Gastrocnemius medialis (tissue), 4 donors: ENCODE measurements around the gene MBD3. TPM values are rescaled to one million over a fixed set of nuclear protein-coding genes. Genes with fewer than 3 reads are reported as not detected.

Experiments
- ATAC-seq, 2 donors: fragments of 150-250 bp; one replicate each; pipeline ENCODE4 v1.9.1; 2016
- DNase-seq, 2 donors: peaks; one replicate each; pipeline ENCODE4 v3.0.0-alpha.2; 2019
- H3K27ac ChIP-seq, 4 donors: fragments of 200-600 bp; sonication (generic); 1 replicate in 1 of 4; 2 replicates in 3 of 4; pipeline ENCODE4 v1.5.1; 2016 to 2018; ENCODE audit warnings: mild to moderate bottlenecking in 2 of 4, moderate library complexity in 1 of 4
- H3K27me3 ChIP-seq, 3 donors: fragments of 200-600 bp; sonication (generic) in 2 of 3; 1 replicate in 1 of 3; 2 replicates in 2 of 3; pipeline versions ENCODE4 v1.5.1 to v1.6.0; 2016 to 2019; ENCODE audit warnings: mild to moderate bottlenecking in 1 of 3, moderate library complexity in 1 of 3
- H3K36me3 ChIP-seq, 2 donors: fragments of 200-600 bp; sonication (generic) in 1 of 2; one replicate each; pipeline ENCODE4 v1.5.1; 2017 to 2018
- H3K4me1 ChIP-seq, 2 donors: fragments of 200-600 bp; sonication (generic) in 1 of 2; one replicate each; pipeline ENCODE4 v1.5.1; 2016 to 2017; ENCODE audit warnings: mild to moderate bottlenecking in 2 of 2
- H3K4me3 ChIP-seq, 4 donors: fragments of 200-600 bp; sonication (generic) in 3 of 4; 1 replicate in 1 of 4; 2 replicates in 3 of 4; pipeline ENCODE4 v1.5.1; 2016 to 2019; ENCODE audit warnings: mild to moderate bottlenecking in 2 of 4
- H3K9me3 ChIP-seq, 3 donors: fragments of 200-600 bp; sonication (generic) in 2 of 3; 1 replicate in 1 of 3; 2 replicates in 2 of 3; pipeline ENCODE4 v1.5.1; 2016 to 2019
- CTCF ChIP-seq, 5 experiments: fragments of 450-650 bp in 3 of 5; fragments of 200-600 bp in 2 of 5; sonication (generic) in 2 of 5; IDR thresholded peaks in 4 of 5; conservative IDR thresholded peaks in 1 of 5; 1 replicate in 4 of 5; 2 replicates in 1 of 5; pipeline ENCODE4 v1.5.1; 2016 to 2019; ENCODE audit warnings: antibody characterized with exemption in 5 of 5, mild to moderate bottlenecking in 3 of 5, moderate library complexity in 3 of 5
- POLR2A ChIP-seq, 2 donors: fragments of 450-650 bp; IDR thresholded peaks; one replicate each; pipeline ENCODE4 v1.6.1; 2017; ENCODE audit warnings: antibody characterized with exemption in 2 of 2, mild to moderate bottlenecking in 2 of 2, moderate library complexity in 2 of 2
- in situ Hi-C, 4 donors: fragments of 200-750 bp; cut with MboI; loops; one replicate each; pipeline versions ENCODE4 v1.15.0 to v1.8.0; 2017; ENCODE audit warnings: low sequenced_read_pairs in 4 of 4
- intact Hi-C: fragments of 100-400 bp; cut with DNase I; formaldehyde crosslinking; loops from one replicate; pipeline ENCODE4 v1.15.1; 2023; ENCODE audit warnings: low total_unique reads
- total RNA-seq, 4 donors: library from RNA; depleted of rRNA; stranded (reverse); fragments of >200 nt; gene quantifications; one replicate each; pipeline versions ENCODE4 v1.1.0 to v1.2.3, GENCODE V29; 2016

MBD3 gene
- total RNA-seq, 4 donors from 2014 or later, result 66.9 to 147 (median 118) TPM

GRCh38 chr19:1590641-1591397 lies 1.8 kb downstream of the MBD3 start:
- no peak for DNase-seq
- Histone ChIP-seq H3K4me3 (peak overlapping the region; percentile 76 to 90 (median 84)), H3K27ac (peak overlapping the region; percentile 88 to 98 (median 93)), H3K9me3 (no peaks in the 10 kb centered on the region), H3K4me1 (peaks cover 22 to 30% of the 10 kb centered on the region in 2 donors), H3K27me3 (no peaks in the 10 kb centered on the region), H3K36me3 (peaks cover 0 to 8% of the 10 kb centered on the region in 2 donors)
- ATAC-seq, result no peak
- TF ChIP-seq POLR2A (IDR thresholded peaks at IDR 0.05) (no peak), CTCF (IDR thresholded peaks at IDR 0.05 in 4 of 5, conservative IDR thresholded peaks at IDR 0.05 in 1 of 5) (no peak)
- in situ Hi-C loops (no loop called here), intact Hi-C loops (no loop called here)

GRCh38 chr19:1587872-1588271 lies 4.8 kb downstream of the MBD3 start:
- Histone ChIP-seq H3K9me3 (no peaks in the 10 kb centered on the region), H3K27ac (peak overlapping the region in 2 of 4 donors; percentile 9 to 29), H3K4me3 (no peak overlapping the region), H3K4me1 (peaks cover 22 to 24% of the 10 kb centered on the region in 2 donors), H3K27me3 (no peaks in the 10 kb centered on the region), H3K36me3 (peaks cover 0 to 12% of the 10 kb centered on the region in 2 donors)
- ATAC-seq (no peak), DNase-seq (no peak)
- intact Hi-C loops, result no loop called here
- TF ChIP-seq CTCF (IDR thresholded peaks at IDR 0.05 in 4 of 5, conservative IDR thresholded peaks at IDR 0.05 in 1 of 5) (no peak), POLR2A (IDR thresholded peaks at IDR 0.05) (no peak)
- in situ Hi-C loops, result no loop called here

- H3K27me3 ChIP-seq, result no peaks in the 10 kb centered on the region
- no peak for DNase-seq
- no peak for ATAC-seq
- no peak overlapping the region for H3K4me3 ChIP-seq
- intact Hi-C loops (no loop called here), in situ Hi-C loops (no loop called here)
- no peak overlapping the region for H3K27ac ChIP-seq
- peaks cover 0 to 38% of the 10 kb centered on the region in 2 donors for H3K36me3 ChIP-seq
- peaks cover 9 to 10% of the 10 kb centered on the region in 2 donors for H3K4me1 ChIP-seq
- no peaks in the 10 kb centered on the region for H3K9me3 ChIP-seq
- TF ChIP-seq CTCF (IDR thresholded peaks at IDR 0.05 in 4 of 5, conservative IDR thresholded peaks at IDR 0.05 in 1 of 5) (no peak), POLR2A (IDR thresholded peaks at IDR 0.05) (no peak)
Measured at GRCh38 chr19:1585243-1585580, 7.5 kb downstream of the MBD3 start.

GRCh38 chr19:1584500-1585242 lies 8.0 kb downstream of the MBD3 start:
- no peak for TF ChIP-seq POLR2A (IDR thresholded peaks at IDR 0.05)
- TF ChIP-seq CTCF (IDR thresholded peaks at IDR 0.05 in 4 of 5, conservative IDR thresholded peaks at IDR 0.05 in 1 of 5), result no peak
- intact Hi-C loops, result no loop called here
- peaks cover 0 to 44% of the 10 kb centered on the region in 2 donors for H3K36me3 ChIP-seq
- no peak for DNase-seq
- ATAC-seq, result no peak
- no peak overlapping the region for H3K27ac ChIP-seq
- no peaks in the 10 kb centered on the region for H3K9me3 ChIP-seq
- H3K4me1 ChIP-seq, result peaks cover 3 to 10% of the 10 kb centered on the region in 2 donors
- no peaks in the 10 kb centered on the region for H3K27me3 ChIP-seq
- in situ Hi-C loops, result no loop called here
- no peak overlapping the region for H3K4me3 ChIP-seq
